Prostate gland (tissue), 2 donors: ENCODE data around the gene ARHGEF26. TPM values are rescaled to one million over a fixed set of nuclear protein-coding genes. Genes with fewer than 3 reads are reported as not detected.
A peak's percentile ranks its signal among the peaks of the same experiment; 100 is the strongest.
"Not testable (repeated sequence)": the region's sequence is repeated elsewhere in the genome, so short reads cannot be mapped to it uniquely, and the experiment has no call there.

ENCODE experiments used
- DNase-seq: peaks from one replicate; pipeline ENCODE4 v3.0.0-alpha.2; 2019; ENCODE audit warnings: low spot score
- H3K27ac ChIP-seq, 2 donors: fragments of 200-600 bp; sonication (generic); 2 replicates each; pipeline ENCODE4 v1.5.1; 2017 to 2019
- H3K27me3 ChIP-seq: fragments of 200-600 bp; sonication (generic); replicated peaks from 2 replicates; pipeline ENCODE4 v1.5.1; 2019; ENCODE audit not compliant: insufficient read depth
- H3K36me3 ChIP-seq, 2 donors: fragments of 200-600 bp; sonication (generic); 1 replicate in 1 of 2; 2 replicates in 1 of 2; pipeline versions ENCODE4 v1.5.1 to v1.8.1; 2017 to 2019
- H3K4me1 ChIP-seq: fragments of 200-600 bp; sonication (generic); replicated peaks from 2 replicates; pipeline ENCODE4 v1.5.1; 2019
- H3K4me3 ChIP-seq, 2 donors: fragments of 200-600 bp; sonication (generic); 2 replicates each; pipeline ENCODE4 v1.5.1; 2017 to 2019
- H3K9me3 ChIP-seq: fragments of 200-600 bp; sonication (generic); 2 replicates; pipeline ENCODE4 v1.5.1; 2017
- CTCF ChIP-seq, 4 experiments: fragments of 200-600 bp in 2 of 4; fragments of 450-650 bp in 2 of 4; sonication (generic) in 2 of 4; IDR thresholded peaks; 1 replicate in 3 of 4; 2 replicates in 1 of 4; pipeline ENCODE4 v1.5.1; 2016 to 2019; ENCODE audit warnings: antibody characterized with exemption in 4 of 4, mild to moderate bottlenecking in 2 of 4, moderate library complexity in 2 of 4
- POLR2A ChIP-seq: fragments of 450-650 bp; IDR thresholded peaks from one replicate; pipeline ENCODE4 v1.6.1; 2016; ENCODE audit warnings: antibody characterized with exemption, mild to moderate bottlenecking
- POLR2AphosphoS5 ChIP-seq: sonication (generic); formaldehyde crosslinking; IDR thresholded peaks from one replicate; pipeline ENCODE4 v1.6.1; 2017; ENCODE audit warnings: antibody characterized with exemption
- WGBS: methylation state at CpG from one replicate; pipeline ENCODE4 v1.1.5; 2018; 5-methylcytosine and 5-hydroxymethylcytosine counted together
- intact Hi-C: fragments of 100-400 bp; cut with DNase I; formaldehyde crosslinking; loops from one replicate; pipeline ENCODE4 v1.14.2; 2022
- total RNA-seq, 2 donors: library from RNA; depleted of rRNA; stranded (reverse); fragments of >200 nt; gene quantifications; one replicate each; pipeline ENCODE4 v1.1.0, GENCODE V29; 2016

ARHGEF26 gene
- total RNA-seq, 2 donors from 2014 or later, result 15.4 to 26.8 TPM

GRCh38 chr3:154085071-154085470 lies 36.1 kb upstream of the ARHGEF26 start:
- 32% methylated on average over 1 of the region's 1 CpG for WGBS
- Histone ChIP-seq H3K4me3 (no peak overlapping the region), H3K36me3 (no peaks in the 10 kb centered on the region), H3K9me3 (no peaks in the 10 kb centered on the region), H3K27ac (no peak overlapping the region), H3K27me3 (no peaks in the 10 kb centered on the region), H3K4me1 (peaks cover 3% of the 10 kb centered on the region)
- TF ChIP-seq POLR2AphosphoS5 (no peak), POLR2A (no peak), CTCF (IDR thresholded peaks at IDR 0.05) (no peak)
- intact Hi-C loops, result no loop called here
- DNase-seq, result no peak

- no peak overlapping the region for H3K4me3 ChIP-seq
- no peak for DNase-seq
- H3K36me3 ChIP-seq, result no peaks in the 10 kb centered on the region
- 87% methylated on average over 4 of the region's 4 CpGs for WGBS
- TF ChIP-seq POLR2AphosphoS5 (no peak), CTCF (IDR thresholded peaks at IDR 0.05) (no peak)
- H3K27ac ChIP-seq, result no peak overlapping the region
- intact Hi-C loops, result no loop called here
- H3K27me3 ChIP-seq, result no peaks in the 10 kb centered on the region
- H3K4me1 ChIP-seq, result peaks cover 3% of the 10 kb centered on the region
- no peaks in the 10 kb centered on the region for H3K9me3 ChIP-seq
Observed at GRCh38 chr3:154085799-154086198, 35.4 kb upstream of the ARHGEF26 start.

- intact Hi-C loops, result no loop called here
- Histone ChIP-seq H3K36me3 (no peaks in the 10 kb centered on the region), H3K27me3 (no peaks in the 10 kb centered on the region), H3K4me3 (no peak overlapping the region), H3K9me3 (no peaks in the 10 kb centered on the region), H3K4me1 (peaks cover 3% of the 10 kb centered on the region), H3K27ac (no peak overlapping the region)
- TF ChIP-seq POLR2A (no peak), CTCF (IDR thresholded peaks at IDR 0.05) (no peak)
- no peak for DNase-seq
- 93% methylated on average over 1 of the region's 1 CpG for WGBS
Observed at GRCh38 chr3:154086286-154086685, 34.9 kb upstream of the ARHGEF26 start.

- H3K9me3 ChIP-seq, intact Hi-C loops, H3K36me3 ChIP-seq, H3K4me1 ChIP-seq, DNase-seq, H3K27me3 ChIP-seq, H3K27ac ChIP-seq, H3K4me3 ChIP-seq: not testable (repeated sequence)
- WGBS, result 98% methylated on average over 19 of the region's 26 CpGs
Observed at GRCh38 chr3:154087756-154088480, 33.3 kb upstream of the ARHGEF26 start.

- no peaks in the 10 kb centered on the region for H3K36me3 ChIP-seq
- H3K27ac ChIP-seq, result peak overlapping the region in 1 of 2 donors; percentile 25
- DNase-seq, result peak; percentile 64
- 48% methylated on average over 14 of the region's 14 CpGs for WGBS
- TF ChIP-seq CTCF (IDR thresholded peaks at IDR 0.05) (no peak), POLR2A (no peak), POLR2AphosphoS5 (peak; percentile 82)
- no peaks in the 10 kb centered on the region for H3K9me3 ChIP-seq
- H3K27me3 ChIP-seq, result no peaks in the 10 kb centered on the region
- H3K4me3 ChIP-seq, result no peak overlapping the region
- intact Hi-C loops, result no loop called here
- peaks cover 3% of the 10 kb centered on the region for H3K4me1 ChIP-seq
Observed at GRCh38 chr3:154089421-154090420, 31.5 kb upstream of the ARHGEF26 start.
